ENCODE results near the gene GDPD4.

The GDPD4 gene

GRCh38 chr11:77200351-77201268 lies 100.9 kb downstream of the GDPD4 start:
- TF ChIP-seq ZFX (IDR thresholded peaks at IDR 0.05) (no peak), CTCF (conservative IDR thresholded peaks at IDR 0.05) (no peak)
- H3K27ac ChIP-seq, result no peak overlapping the region

GRCh38 chr11:77199137-77199745 lies 102.2 kb downstream of the GDPD4 start:
- H3K27ac ChIP-seq, result no peak overlapping the region
- no peak for TF ChIP-seq ZFX (IDR thresholded peaks at IDR 0.05)
- TF ChIP-seq CTCF (conservative IDR thresholded peaks at IDR 0.05), result no peak

DNA sequence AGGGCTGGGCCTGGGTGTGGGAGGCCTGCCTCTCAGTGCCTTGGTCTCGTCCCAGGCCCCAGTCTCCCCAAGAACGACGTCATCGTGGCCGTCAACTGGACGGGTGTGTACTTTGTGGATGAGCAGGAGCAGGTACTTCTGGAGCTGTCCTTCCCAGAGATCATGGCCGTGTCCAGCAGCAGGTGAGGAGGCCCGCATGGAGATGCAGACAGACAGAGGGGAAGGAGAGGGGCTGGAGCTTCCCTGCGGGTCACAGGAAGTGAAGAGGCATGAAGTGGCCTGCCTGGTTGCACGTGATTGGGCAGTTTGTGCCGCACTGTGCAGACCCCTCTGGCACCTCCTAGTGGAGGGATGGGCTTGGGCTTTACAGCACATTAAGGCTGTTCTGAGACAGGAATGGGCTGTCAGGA lies 103.0 kb downstream of the GDPD4 start:
- no peak overlapping the region for H3K27ac ChIP-seq
- TF ChIP-seq CTCF (conservative IDR thresholded peaks at IDR 0.05), result no peak; the same call in 1 of the 2 replicates
- TF ChIP-seq ZFX (IDR thresholded peaks at IDR 0.05), result no peak

DNA sequence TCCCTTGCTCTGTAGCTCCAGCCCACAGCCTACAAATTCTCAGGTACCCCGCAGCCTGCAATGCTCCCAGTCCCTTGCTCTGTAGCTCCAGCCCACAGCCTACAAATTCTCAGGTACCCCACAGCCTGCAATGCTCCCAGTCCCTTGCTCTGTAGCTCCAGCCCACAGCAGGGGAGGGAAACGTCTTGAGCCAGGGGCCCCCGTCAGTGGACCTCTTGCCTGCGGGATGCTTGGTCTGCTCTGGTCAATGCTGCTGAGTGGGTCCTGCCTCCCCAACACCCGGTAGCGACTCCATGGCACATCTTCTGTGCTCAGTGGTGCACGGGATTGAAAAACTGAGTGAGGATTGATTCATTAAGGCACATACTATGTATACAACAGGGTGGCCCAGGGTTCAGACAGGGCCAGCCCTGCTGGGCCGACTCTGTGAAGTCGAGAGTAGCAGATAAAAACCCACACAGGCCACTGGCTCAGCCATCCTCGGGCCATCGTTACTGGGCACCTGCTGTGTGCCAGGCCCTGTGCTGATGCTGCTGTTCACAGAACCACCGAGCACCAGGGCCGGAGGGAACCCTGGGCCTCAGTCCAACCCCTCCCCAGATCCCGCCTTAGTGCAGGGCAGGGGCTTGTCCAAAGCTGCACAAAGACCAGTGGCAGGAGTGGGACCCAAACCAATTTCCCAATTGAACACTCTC lies 103.7 kb downstream of the GDPD4 start:
- TF ChIP-seq ZFX (IDR thresholded peaks at IDR 0.05) (no peak), CTCF (conservative IDR thresholded peaks at IDR 0.05) (no peak)
- no peak overlapping the region for H3K27ac ChIP-seq

DNA sequence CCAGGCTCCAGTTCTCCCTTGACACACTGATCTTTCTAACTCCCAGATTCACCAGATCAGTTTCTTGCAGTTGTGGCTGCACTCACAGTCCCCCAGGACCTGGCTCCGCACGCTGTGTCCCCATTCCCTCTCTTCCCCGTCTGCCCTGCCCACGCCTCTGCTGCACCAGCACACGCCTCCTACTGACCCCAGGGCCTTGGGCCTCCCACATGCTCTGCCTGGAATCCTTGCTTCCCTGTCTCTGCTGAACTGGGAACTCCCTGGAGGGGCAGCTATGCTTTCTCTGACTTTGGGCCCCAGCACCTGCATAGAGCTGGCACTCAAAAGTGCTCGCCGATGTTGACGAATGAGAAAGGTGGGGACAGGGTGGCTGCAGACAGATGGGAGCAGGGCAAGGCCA lies 104.5 kb downstream of the GDPD4 start:
- TF ChIP-seq CTCF (conservative IDR thresholded peaks at IDR 0.05) (no peak), ZFX (IDR thresholded peaks at IDR 0.05) (no peak)
- no peak overlapping the region for H3K27ac ChIP-seq

GRCh38 chr11:77195071-77195755 lies 106.3 kb downstream of the GDPD4 start:
- H3K27ac ChIP-seq, result no peak overlapping the region
- TF ChIP-seq CTCF (conservative IDR thresholded peaks at IDR 0.05) (no peak), ZFX (IDR thresholded peaks at IDR 0.05) (no peak)
